Stomach (tissue), 4 donors: ENCODE measurements around the gene TMX4.

Source experiments
- EP300 ChIP-seq: sonication (generic); formaldehyde crosslinking; IDR thresholded peaks from one replicate; pipeline ENCODE4 v1.6.1; 2017; ENCODE audit warnings: antibody characterized with exemption
- POLR2A ChIP-seq, 4 donors: fragments of 450-650 bp; IDR thresholded peaks; one replicate each; pipeline ENCODE4 v1.6.1; 2016; ENCODE audit warnings: antibody characterized with exemption in 4 of 4, control low read depth in 2 of 4, mild to moderate bottlenecking in 1 of 4, moderate library complexity in 1 of 4
- TF ChIP-seq, protein P1 (sequence below), 7 experiments: fragments of 450-650 bp in 4 of 7; fragments of 200-600 bp in 3 of 7; sonication (generic) in 3 of 7; IDR thresholded peaks; one replicate each; pipeline ENCODE4 v1.5.1; 2016 to 2019; ENCODE audit warnings: antibody characterized with exemption in 7 of 7, control low read depth in 2 of 7, mild to moderate bottlenecking in 1 of 7

DNA sequence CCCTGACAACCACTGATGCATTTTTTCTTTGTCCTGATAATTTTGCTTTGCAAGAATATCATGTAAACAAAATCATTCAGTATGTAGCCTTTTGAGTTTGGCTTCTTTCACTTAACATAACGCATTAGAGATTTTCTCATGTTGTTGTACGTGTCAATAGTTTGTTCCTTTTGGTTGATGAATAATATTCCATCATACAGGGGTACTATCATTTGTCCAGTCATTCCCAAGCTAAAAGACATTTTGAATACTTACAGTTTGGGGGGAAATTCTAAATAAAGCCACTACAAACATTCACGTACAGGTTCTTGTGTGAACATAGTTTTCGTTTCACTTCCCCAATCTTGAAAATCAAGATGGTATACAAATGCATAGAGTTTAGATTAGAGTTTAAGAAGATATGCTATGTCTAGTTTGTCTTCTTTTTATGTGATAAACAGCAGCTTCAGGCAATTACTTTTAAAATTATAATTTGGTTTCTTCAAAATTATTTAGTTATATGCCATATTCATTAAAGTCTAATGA is 84.5 kb downstream of the TMX4 start:
- TF ChIP-seq POLR2A (IDR thresholded peaks at IDR 0.05) (no peak), EP300 (no peak)
- TF ChIP-seq, protein P1, sequence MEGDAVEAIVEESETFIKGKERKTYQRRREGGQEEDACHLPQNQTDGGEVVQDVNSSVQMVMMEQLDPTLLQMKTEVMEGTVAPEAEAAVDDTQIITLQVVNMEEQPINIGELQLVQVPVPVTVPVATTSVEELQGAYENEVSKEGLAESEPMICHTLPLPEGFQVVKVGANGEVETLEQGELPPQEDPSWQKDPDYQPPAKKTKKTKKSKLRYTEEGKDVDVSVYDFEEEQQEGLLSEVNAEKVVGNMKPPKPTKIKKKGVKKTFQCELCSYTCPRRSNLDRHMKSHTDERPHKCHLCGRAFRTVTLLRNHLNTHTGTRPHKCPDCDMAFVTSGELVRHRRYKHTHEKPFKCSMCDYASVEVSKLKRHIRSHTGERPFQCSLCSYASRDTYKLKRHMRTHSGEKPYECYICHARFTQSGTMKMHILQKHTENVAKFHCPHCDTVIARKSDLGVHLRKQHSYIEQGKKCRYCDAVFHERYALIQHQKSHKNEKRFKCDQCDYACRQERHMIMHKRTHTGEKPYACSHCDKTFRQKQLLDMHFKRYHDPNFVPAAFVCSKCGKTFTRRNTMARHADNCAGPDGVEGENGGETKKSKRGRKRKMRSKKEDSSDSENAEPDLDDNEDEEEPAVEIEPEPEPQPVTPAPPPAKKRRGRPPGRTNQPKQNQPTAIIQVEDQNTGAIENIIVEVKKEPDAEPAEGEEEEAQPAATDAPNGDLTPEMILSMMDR (IDR thresholded peaks at IDR 0.05) = no peak
